Middle frontal gyrus (tissue), 1 donor: ENCODE data around the gene PLXNA4.

Experiments used
- DNase-seq: peaks from one replicate; pipeline ENCODE4 v3.0.0-alpha.2; 2015; ENCODE audit warnings: low spot score; ENCODE audit errors: extremely low spot score

Gene PLXNA4

GRCh38 chr7:132124575-132124974, 451.7 kb downstream of the PLXNA4 start:
- DNase-seq = no peak

- DNase-seq = no peak
Observed at GRCh38 chr7:132123773-132124172, 452.5 kb downstream of the PLXNA4 start.

GRCh38 chr7:132122901-132123300, 453.4 kb downstream of the PLXNA4 start:
- DNase-seq = no peak

- DNase-seq = no peak
Observed at GRCh38 chr7:132121987-132122386, 454.3 kb downstream of the PLXNA4 start.

GRCh38 chr7:132118641-132119040, 457.6 kb downstream of the PLXNA4 start:
- DNase-seq = no peak

GRCh38 chr7:132117636-132118035, 458.6 kb downstream of the PLXNA4 start:
- no peak for DNase-seq

- DNase-seq = no peak
Observed at GRCh38 chr7:132117181-132117580, 459.1 kb downstream of the PLXNA4 start.

GRCh38 chr7:132116369-132116768, 459.9 kb downstream of the PLXNA4 start:
- DNase-seq = no peak

GRCh38 chr7:132115758-132116157, 460.5 kb downstream of the PLXNA4 start:
- DNase-seq = no peak

GRCh38 chr7:132115028-132115427, 461.2 kb downstream of the PLXNA4 start:
- DNase-seq = no peak

GRCh38 chr7:132114411-132114810, 461.9 kb downstream of the PLXNA4 start:
- DNase-seq = no peak

- DNase-seq = no peak
Observed at GRCh38 chr7:132113536-132114371, 462.5 kb downstream of the PLXNA4 start.

- peak; percentile 28 for DNase-seq
Observed at GRCh38 chr7:132112657-132113056, 463.6 kb downstream of the PLXNA4 start.

- DNase-seq = no peak
Observed at GRCh38 chr7:132112106-132112505, 464.2 kb downstream of the PLXNA4 start.

- DNase-seq = no peak
Observed at GRCh38 chr7:132110692-132111091, 465.6 kb downstream of the PLXNA4 start.

- DNase-seq = no peak
Observed at GRCh38 chr7:132109769-132110168, 466.5 kb downstream of the PLXNA4 start.

GRCh38 chr7:132108563-132108962, 467.7 kb downstream of the PLXNA4 start:
- DNase-seq = no peak

- DNase-seq = no peak
Observed at GRCh38 chr7:132106491-132106890, 469.8 kb downstream of the PLXNA4 start.

GRCh38 chr7:132105096-132105495, 471.2 kb downstream of the PLXNA4 start:
- DNase-seq = no peak

- DNase-seq = no peak
Observed at GRCh38 chr7:132103718-132104117, 472.6 kb downstream of the PLXNA4 start.

GRCh38 chr7:132102942-132103341, 473.3 kb downstream of the PLXNA4 start:
- no peak for DNase-seq

- no peak for DNase-seq
Observed at GRCh38 chr7:132102391-132102790, 473.9 kb downstream of the PLXNA4 start.

- DNase-seq = no peak
Observed at GRCh38 chr7:132100981-132101380, 475.3 kb downstream of the PLXNA4 start.
